HT-29 (cell line): ENCODE results near the gene LIN9. TPM values are rescaled to one million over a fixed set of nuclear protein-coding genes. Genes with fewer than 3 reads are reported as not detected.
"Not testable (repeated sequence)": the region's sequence is repeated elsewhere in the genome, so short reads cannot be mapped to it uniquely, and the experiment has no call there.

Source experiments
- DNase-seq: peaks from one replicate; pipeline ENCODE4 v3.0.0-alpha.2; 2015; ENCODE audit warnings: low spot score
- total RNA-seq: library from RNA; depleted of rRNA; stranded (reverse); fragments of >200 nt; shearing (Covaris generic); gene quantifications from 2 replicates; pipeline ENCODE4 v1.2.3, GENCODE V29; 2014

The LIN9 gene
- total RNA-seq, 1 experiment from 2014 or later, result 7.5 TPM

DNA sequence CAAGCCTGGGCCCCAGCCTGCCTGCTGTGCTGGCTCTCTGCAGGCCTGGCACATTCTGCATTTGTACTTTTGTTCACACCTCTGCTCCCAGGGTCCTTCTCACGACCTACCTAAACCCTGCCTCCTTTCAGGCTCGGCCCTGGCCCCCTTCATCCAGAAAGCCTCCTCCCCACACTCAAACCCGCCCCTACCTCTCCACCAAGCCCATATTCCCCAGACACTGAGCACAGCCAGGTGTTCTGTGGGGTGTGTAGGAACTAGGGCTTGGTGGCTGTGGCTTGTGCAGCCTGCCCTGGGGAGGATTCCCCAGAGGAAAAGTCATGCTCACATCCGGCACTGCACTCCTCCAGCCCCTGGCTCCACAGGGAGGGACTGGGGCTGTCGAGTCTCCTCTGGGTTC is 93.7 kb downstream of the LIN9 start:
- no peak for DNase-seq

DNA sequence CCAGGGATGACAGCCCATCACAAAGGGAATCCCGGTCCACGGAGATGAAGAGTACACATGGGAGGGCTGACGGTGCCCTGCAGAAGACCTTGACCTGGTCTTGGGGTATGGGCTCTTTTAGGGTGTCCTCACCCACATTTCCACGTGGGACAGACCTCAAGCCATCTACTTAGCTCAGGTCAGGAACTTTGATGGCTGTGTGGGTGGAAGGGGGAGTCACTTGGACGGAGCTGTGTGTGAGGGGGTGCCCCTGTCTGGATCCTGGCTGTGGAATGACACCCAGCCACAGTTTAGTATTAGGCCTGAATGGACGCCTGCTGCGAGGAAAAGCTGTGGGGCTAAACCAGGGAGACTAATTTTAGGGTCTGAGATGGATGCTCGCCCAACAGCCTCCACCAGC is 96.4 kb downstream of the LIN9 start:
- DNase-seq, result no peak

DNA sequence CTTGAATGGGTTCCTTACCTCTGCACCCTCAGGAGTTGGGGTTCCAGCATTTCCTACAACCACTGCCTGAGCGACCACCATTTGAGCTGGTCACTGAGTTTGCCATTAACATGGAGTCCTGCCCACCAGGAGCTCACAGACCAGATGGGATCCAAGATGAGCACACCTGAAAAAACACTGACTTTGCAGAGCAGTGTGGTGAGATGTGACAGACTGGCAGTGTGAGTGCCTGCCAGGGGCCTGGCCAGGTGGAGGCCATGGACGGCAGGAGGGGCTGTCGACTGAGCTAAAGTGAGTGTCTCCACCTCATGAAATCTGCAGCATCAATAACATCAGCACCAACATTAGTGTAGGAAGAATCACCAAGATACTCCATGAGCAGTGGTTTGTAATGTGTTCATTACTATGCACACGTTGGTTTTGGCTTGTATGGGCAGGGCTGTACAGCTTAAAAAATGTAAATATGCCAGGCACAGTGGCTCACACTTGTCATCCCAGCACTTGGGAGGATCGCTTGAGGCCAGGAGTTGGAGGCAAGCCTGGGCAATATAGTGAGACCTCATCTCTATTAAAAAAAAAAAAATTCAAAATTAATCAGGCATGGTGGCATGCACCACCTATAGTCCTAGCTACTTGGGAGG is 97.7 kb downstream of the LIN9 start:
- DNase-seq, result no peak

DNA sequence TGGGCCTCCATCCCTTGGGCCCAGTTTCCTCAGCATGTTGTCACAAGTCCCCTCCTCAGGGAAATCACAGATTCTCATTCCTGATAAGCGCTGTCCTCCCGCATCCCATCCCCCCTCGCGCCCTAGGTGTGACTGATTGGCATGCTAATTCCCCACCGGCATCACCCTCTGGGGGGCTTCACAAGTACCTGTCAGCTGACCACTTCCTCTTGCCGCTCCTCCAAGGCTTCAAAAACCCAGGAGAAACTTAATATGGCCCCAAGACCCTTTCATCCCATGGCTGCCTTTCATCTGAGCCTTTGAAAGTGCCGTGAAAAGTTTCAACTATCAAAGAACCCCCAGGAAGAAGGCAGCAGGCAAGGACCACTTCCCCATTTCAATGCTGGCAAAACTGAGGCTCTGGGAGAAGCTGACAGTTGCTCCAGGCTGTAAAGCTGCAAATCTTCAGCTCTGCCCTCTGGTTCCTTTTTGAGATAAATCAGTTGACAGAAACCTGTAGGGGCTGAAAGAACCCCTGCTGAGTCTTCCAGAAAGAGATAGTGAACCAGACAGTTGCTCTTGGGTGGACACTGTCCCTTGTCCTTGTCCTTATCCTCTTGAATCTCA is 98.3 kb downstream of the LIN9 start:
- no peak for DNase-seq

DNA sequence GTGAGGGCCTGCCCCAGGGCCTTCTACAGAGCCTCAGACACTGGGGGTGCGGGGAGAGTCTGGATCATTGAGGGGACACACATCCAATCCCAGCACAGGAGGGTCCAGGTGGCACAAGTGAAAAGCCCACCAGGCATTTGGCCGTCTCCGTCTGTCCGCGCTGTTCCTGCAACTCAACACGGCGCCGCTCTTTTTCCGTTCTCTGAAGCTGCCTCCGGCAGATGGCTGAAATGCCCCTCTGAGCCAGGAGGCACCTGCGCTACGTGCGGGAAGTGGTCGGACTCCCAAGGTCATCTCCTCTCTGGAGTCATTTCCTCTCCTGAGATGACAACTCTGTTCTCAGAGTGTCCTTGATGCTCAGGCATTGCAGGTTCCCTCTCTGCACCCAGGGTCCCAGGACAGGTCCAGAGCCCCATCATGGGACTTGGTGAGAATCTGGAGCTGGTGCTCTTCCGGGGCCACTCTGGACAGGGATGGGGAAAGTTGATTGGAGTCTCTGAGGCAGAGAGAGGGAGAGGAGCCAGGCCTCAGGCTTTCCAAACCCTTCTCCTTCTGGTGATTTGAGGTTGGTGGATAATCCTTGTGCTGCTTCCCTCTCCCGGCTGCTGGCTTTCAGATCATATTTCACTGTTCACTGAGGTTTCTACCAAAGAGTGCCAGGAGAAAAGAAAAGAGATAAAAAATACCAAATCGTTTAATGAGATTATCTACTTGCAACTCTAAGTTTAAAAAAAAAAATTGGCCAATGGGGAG is 99.5 kb downstream of the LIN9 start:
- no peak for DNase-seq

DNA sequence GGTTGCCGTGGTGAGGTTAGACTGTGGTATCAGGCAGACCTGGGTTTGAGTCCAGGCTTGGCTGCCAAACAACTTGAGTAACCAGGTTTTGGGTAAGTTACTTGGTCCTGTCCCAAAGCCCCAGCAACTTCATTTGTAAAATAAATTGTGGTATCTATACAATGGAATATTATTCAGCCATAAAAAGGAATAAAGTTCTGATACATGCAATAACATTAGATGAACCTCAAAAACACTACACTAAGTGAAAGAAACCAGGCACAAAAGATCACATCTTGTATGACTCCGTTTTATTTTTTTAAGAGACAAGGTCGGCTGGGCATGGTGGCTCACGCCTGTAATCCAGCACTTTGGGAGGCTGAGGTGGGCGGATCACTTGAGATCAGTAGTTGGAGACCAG is 101.9 kb downstream of the LIN9 start:
- no peak for DNase-seq

DNA sequence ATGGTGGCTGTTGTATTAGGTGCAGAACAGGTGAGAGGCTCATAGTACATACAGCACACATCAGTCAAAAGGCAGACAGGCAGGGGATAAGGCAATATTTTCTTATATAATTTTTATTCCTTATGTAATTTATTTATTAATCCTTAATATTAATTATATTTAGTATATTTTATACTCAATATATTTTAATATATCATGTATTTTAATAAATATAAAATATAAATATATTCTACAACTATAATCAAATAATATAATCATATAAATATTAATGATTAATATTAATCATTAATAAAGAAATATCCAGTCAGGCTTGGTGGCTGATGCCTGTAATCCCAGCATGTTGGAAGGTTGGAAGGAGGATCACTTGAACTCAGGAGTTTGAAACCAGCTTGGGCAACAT is 104.8 kb downstream of the LIN9 start:
- DNase-seq, result no peak

DNA sequence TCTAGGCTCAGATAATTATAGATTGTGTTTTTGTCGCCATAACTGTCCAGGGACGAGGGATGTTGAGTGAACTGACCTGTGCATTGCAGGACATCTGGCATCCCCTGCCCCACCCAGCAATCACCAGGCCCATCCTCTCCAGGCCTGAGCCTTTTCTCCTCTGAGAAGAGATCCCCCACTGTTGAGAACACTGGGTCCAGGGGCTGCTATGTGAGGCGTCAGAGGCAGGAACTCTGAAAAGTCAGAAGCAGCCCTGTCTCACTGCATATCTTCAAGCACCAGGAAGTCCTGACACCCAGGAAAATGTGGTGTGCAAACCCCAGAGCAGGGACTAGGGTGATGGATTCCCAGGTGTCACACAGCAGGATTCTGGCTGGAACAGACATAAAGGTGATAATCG is 105.3 kb downstream of the LIN9 start:
- no peak for DNase-seq

DNA sequence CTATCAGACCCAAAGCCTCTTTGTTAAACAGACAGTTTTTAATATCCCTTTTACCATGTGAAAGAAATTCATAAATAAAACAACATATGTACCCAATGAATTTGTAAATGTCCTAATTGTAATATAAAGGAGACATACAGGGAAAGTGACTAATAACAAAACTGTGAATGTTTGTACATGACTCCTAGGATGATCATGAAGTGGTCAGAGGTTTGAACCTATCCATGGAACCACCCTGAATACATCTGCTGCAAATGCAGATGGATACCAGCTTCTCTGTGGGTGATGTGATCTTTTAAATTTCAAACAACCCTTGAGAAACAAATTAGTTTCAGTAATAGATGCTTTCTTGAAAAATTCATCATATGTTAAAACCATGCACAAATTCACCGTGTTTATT is 105.7 kb downstream of the LIN9 start:
- DNase-seq, result no peak

DNA sequence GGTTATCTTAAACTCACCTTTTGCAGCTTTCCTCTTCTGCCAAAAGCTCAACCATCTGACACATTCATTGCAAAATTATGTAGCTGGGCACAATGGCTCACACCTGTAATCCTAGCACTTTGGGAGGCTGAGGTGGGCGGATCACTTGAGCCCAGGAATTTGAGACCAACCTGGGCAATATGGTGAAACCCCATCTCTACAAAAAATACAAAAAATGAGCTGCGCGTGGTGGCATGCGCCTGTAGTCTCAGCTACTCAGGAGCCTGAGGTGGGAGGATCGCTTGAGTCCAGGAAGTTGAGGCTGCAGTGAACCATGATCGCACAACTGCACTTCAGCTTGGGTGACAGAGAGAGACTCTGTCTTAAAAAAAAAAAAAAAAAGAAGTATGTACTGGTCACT is 106.3 kb downstream of the LIN9 start:
- DNase-seq, result not testable (repeated sequence)

DNA sequence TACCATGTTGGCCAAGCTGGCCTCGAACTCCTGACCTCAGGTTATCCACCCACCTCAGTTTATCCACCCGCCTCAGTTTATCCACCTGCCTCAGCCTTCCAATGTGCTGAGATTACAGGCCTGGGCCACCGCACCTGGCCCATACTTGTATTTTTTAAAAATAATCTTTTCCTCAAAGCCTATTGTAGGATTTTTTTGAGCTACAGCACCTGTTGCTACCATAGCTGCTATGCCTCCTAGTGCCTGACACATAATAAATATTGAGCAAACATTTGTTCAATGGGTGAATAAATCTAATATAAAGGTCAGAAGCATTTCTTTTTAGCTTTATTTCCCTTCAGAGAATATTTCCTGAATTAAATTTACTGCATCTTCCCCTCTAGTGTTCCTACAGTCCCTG is 106.7 kb downstream of the LIN9 start:
- DNase-seq, result no peak

DNA sequence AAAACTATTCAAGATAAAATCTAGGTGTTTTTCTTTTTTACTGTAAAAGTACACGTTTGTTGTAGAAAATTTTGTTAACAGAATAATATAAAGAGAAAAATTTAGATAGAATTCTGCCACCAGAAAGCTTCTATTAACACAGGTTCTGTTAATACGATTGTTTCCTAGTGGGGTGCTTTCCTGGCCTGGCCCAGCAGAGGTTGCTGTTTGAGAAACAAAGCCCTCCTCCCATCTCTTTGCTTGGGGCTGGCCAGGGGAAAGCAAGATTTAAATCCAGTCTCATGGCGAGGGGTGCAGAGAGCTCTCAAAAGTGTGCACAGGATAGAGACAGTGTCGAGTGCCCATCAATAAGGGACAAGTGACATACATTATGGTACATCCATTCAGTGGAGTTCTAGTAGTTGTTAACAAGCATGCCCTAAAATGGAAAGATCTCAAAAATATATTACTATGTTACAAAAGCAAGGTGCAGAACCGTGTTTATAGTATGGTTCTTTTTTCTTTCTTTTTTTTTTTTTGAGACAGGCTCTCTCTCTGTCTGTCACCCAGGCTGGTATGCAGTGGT is 107.9 kb downstream of the LIN9 start:
- peak; percentile 20 for DNase-seq

DNA sequence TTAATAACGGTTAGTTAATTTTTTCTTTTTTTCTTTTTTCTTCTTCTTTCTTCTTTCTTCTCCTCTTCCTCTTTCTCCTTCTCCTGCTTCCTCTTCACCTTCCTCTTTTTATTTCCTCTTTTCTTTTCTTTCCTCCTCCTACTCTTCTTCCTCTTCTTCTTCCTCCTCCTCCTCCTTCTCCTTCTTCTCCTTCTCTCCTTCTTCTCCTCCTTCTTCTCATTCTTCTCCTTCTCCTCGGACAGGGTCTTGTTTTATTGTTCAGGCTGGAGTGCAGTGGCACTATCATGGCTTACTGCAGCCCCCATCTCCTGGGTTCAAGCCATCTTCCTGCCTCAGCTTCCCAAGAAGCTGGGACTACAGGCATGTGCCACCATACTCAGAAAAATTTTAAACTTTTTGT is 109.0 kb downstream of the LIN9 start:
- DNase-seq, result no peak

DNA sequence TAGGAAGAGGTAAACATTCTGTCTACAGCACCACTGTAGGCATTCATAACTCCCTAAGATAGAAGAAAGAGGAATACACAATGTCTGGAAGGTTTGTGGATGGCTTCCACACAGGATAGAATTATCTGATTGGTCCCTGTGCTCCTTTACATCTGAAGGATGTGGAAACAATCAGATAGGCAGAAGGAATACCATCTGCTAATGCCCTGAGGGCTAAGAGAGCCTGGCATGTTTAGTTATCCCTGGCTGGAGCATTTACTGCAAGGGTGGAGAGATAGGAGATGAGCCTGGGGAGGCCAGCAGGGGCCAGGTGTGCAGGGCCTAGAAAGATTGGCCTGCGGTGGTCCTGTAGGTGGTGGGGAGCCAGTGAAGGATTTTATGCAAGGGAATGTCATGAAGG is 113.8 kb downstream of the LIN9 start:
- DNase-seq, result no peak

DNA sequence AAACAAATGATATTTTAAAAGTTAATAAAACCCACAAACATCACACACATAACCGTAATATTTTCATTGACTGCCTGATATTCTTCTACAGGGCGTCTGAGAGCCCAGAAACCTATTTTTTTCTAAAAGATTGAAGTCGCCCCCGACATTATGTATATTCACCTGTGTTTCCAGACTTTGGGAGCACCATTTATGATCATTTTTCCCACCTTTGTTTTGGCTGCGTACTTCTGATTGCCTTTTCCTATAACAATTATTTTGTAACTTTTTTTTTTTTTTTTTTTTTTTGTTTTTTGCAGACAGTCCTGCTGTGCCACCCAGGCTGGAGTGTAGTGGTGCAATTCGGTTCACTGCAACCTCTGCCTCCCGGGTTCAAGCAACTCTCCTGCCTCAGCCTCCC is 121.6 kb downstream of the LIN9 start:
- no peak for DNase-seq

DNA sequence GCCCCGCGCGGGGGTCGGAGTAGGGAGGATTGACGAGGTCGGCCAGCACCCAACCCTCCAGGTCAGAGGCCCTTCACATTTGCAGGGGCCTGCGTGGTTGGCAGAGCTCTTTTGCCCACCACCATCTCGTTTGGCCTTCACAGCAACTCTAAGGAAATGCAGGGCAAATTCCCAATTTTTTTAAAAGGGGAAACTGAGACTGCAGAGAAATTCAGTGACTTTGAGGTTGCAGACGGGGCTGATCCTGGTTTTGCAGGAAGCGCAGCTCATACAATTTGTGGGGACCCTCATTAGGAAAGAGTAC is 122.0 kb downstream of the LIN9 start:
- DNase-seq, result no peak

DNA sequence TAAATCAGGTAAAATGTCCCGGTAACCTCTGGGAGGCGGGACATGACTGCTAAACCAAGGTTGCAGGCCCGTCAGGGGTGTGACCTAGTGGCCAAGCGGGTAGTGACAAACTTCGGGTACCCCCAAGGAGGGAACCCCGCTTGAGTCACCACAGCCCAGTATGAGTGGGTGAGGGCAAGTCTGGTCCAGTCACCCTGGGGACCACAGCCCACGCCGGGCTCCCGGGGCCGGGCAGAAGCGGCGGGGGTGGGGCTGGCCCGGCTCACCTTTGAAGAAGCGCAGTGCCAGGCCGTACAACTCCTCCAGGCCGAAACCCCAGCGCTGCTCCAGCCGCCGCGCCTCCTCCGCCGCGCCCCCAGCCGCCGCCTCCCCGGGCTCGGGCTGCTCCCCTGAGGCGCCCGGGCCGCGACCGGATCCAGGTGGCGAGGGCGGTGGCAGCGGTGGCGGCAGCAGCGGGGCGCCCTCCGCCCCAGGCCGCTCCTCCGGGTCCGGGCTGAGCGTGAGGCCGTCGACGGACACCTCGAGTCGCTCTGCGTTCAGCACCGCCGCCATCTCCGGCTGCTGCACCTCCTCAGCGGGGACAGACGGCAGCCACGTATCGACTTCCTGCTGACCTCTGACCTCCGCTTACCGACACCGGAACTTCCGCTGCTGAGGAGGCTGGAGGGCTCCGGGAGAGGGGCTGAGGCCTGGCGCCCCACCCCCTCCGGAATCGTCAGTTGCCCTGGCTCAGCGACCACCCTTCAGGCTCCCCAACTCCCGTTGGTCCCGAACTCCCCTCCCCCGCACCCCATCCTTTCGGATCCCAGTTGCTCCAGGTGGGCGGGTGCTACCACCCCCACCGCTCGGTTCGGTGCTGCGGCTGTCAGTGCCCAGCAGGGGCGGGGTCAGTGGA is 122.6 kb downstream of the LIN9 start, which contains the start of gene ACBD3:
ACBD3 (minus strand) TSS at position 618 of the 895 bp plus-strand sequence; CDS start at position 552, 66 bp downstream.
- peak; percentile 80 for DNase-seq

DNA sequence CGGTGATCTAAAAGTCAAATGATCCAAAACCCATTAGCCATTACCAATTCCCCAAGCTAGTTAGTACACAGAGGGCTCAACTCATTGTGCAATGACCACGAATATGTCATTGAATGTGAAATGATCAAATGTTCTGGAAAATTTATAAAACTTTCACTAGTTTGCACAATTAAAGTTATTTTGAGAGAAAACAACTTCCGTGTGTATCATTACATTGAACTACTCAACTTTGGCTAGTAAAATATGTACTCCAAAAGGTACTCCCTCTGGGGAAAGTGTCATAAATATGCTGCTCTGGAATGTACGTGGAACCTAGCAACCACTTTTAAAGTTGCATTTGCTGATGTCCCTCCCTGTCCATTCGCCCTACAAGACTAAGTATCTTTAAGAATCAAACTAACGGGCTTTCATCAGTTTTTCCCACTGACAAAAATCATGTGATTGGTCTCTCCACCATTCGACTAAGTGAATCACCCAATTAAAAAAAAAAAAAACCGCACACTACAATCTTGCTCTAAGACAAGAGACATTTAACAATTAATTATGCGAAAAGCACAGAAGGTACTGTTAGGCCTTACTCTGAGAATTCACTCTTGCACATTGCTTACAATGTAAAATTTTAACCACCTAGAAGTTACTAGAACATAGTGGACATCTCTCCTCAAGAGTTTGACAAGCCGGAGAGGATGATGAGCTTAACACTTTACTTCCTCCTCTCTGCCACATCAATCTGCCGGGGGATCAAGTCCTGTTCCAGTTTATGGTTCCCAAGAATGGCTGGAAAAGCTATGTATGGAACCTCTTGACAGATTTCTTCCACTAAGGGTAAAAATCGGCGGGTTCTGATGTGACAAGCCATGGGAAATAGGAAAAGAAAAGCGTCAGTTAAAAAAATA is 123.6 kb downstream of the LIN9 start:
- DNase-seq, result peak; percentile 22

DNA sequence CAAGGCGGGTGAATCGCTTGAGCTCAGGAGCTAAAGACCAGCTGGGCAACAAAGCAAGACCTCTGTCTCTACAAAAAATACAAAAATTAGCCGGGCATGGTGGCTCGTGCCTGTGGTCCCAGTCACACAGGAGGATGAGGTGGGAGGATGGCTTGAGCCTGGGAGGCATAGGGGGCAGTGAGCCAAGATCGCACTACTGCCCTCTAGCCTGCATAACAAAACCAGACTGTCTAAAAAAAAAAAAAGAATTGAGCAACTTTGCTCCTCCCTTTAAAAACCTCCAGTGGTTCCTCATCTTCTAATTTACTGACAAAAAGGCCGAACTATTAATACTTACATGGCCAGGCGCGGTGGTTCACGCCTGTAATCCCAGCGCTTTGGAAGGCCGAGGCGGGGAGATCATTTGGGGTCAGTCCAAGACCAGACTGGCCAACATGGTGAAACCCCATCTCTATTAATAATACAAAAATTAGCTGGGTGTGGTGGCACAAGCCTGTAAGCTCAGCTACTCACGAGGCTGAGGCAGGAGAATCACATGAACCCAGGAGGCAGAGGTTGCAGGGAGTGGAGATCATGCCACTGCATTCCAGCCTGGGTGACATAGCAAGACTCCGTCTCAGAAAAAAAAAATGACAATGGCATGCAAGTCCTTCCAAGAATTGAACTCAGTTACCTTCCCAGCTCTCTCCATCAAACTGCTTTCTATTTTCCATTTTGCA is 126.8 kb downstream of the LIN9 start:
- peak; percentile 66 for DNase-seq
